Endodermal cell (in vitro differentiated cells): ENCODE data around the gene TLL1. TPM values are rescaled to one million over a fixed set of nuclear protein-coding genes. Genes with fewer than 3 reads are reported as not detected.

Experiments used
- DNase-seq: peaks from one replicate; pipeline ENCODE4 v3.0.0-alpha.2; 2017
- H3K27ac ChIP-seq: 2 replicates; pipeline ENCODE4 v1.5.1; 2013; ENCODE audit warnings: mild to moderate bottlenecking, low read depth, low read length, moderate library complexity
- H3K27me3 ChIP-seq: 2 replicates; pipeline ENCODE4 v1.6.1; 2013; ENCODE audit warnings: mild to moderate bottlenecking, low read length, moderate library complexity; ENCODE audit not compliant: insufficient read depth, control insufficient read depth, poor library complexity, severe bottlenecking
- H3K36me3 ChIP-seq: 2 replicates; pipeline ENCODE4 v1.7.0; 2013; ENCODE audit warnings: mild to moderate bottlenecking, low read length, moderate library complexity; ENCODE audit not compliant: control insufficient read depth, insufficient read depth
- H3K4me1 ChIP-seq: one replicate; pipeline ENCODE4 v1.7.0; 2013; ENCODE audit warnings: low read length; ENCODE audit not compliant: control insufficient read depth, insufficient read depth
- H3K4me3 ChIP-seq: 2 replicates; pipeline ENCODE4 v1.5.1; 2013; ENCODE audit warnings: mild to moderate bottlenecking, low read length, moderate library complexity
- H3K9ac ChIP-seq: 2 replicates; pipeline ENCODE4 v1.6.1; 2013; ENCODE audit warnings: mild to moderate bottlenecking, low read length, moderate library complexity; ENCODE audit not compliant: poor library complexity, severe bottlenecking; ENCODE audit errors: extremely low read depth
- H3K9me3 ChIP-seq: 2 replicates; pipeline ENCODE4 v1.6.1; 2013; ENCODE audit warnings: mild to moderate bottlenecking, low read length, moderate library complexity; ENCODE audit not compliant: control insufficient read depth
- H3K27ac Mint-ChIP-seq: 2 replicates; pipeline ENCODE4 v1.8.0; 2020; ENCODE audit warnings: mixed read lengths
- H3K27me3 Mint-ChIP-seq: 2 replicates; pipeline ENCODE4 v1.8.0; 2021; ENCODE audit warnings: mild to moderate bottlenecking, mixed read lengths; ENCODE audit not compliant: insufficient read depth
- H3K36me3 Mint-ChIP-seq: 2 replicates; pipeline ENCODE4 v1.8.0; 2020; ENCODE audit warnings: low read depth, mixed read lengths
- H3K4me1 Mint-ChIP-seq: 2 replicates; pipeline ENCODE4 v1.8.0; 2020; ENCODE audit warnings: mixed read lengths
- H3K4me3 Mint-ChIP-seq: 2 replicates; pipeline ENCODE4 v1.8.0; 2020; ENCODE audit warnings: mild to moderate bottlenecking, moderate library complexity, mixed read lengths
- H3K9me3 Mint-ChIP-seq: 2 replicates; pipeline ENCODE4 v1.8.0; 2020; ENCODE audit warnings: mild to moderate bottlenecking, mixed read lengths
- CTCF ChIP-seq: fragments of 200-600 bp; sonication (generic); conservative IDR thresholded peaks from 2 replicates; pipeline ENCODE4 v1.5.0; 2021; ENCODE audit warnings: antibody characterized with exemption, mild to moderate bottlenecking
- WGBS, 2 experiments: methylation state at CpG; one replicate each; pipeline versions ENCODE4 v1.1.5 to v1.1.7; 2013; ENCODE audit warnings: missing lambda C conversion rate in 2 of 2, mixed read lengths in 1 of 2; ENCODE audit not compliant: insufficient coverage in 1 of 2, insufficient read length in 1 of 2; 5-methylcytosine and 5-hydroxymethylcytosine counted together
- total RNA-seq, 2 donors: library from RNA; stranded (reverse); fragmentation: NEBNext Ultra II Directional in 1 of 2; extraction: Animal tissue kit (Norgen Biotek cat#: 25700) in 1 of 2; gene quantifications; 2 replicates in 1 of 2; 3 replicates in 1 of 2; pipeline ENCODE4 v1.2.1, GENCODE V29; 2021

TLL1 gene
- total RNA-seq, 2 donors from 2014 or later, result 0.18 to 3.8 TPM

- Histone ChIP-seq H3K36me3 (no peaks in the 10 kb centered on the region), H3K27ac (no peak overlapping the region), H3K27me3 (no peaks in the 10 kb centered on the region), H3K9ac (no peak overlapping the region), H3K4me3 (no peak overlapping the region), H3K4me1 (no peaks in the 10 kb centered on the region), H3K9me3 (no peaks in the 10 kb centered on the region)
- Mint-ChIP-seq H3K27me3 (no peaks in the 10 kb centered on the region), H3K4me3 (no peak overlapping the region), H3K36me3 (no peaks in the 10 kb centered on the region), H3K27ac (no peak overlapping the region), H3K9me3 (no peaks in the 10 kb centered on the region), H3K4me1 (peaks cover 6% of the 10 kb centered on the region)
- 95 to 100% methylated on average over 2 of the region's 2 CpGs for WGBS, 2 experiments
- no peak for DNase-seq
- TF ChIP-seq CTCF, result no peak
These were observed 36.9 kb downstream of the TLL1 start for GRCh38 chr4:165909947-165910346.

- H3K9me3 ChIP-seq, result no peaks in the 10 kb centered on the region
- no peaks in the 10 kb centered on the region for H3K36me3 Mint-ChIP-seq
These were observed 42.2 kb downstream of the TLL1 start for GRCh38 chr4:165915215-165915614.

GRCh38 chr4:165921546-165921945 lies 48.5 kb downstream of the TLL1 start:
- no peak for DNase-seq
- Mint-ChIP-seq H3K27me3 (no peaks in the 10 kb centered on the region), H3K4me3 (no peak overlapping the region), H3K36me3 (no peaks in the 10 kb centered on the region), H3K4me1 (no peaks in the 10 kb centered on the region), H3K27ac (no peak overlapping the region), H3K9me3 (no peaks in the 10 kb centered on the region)
- Histone ChIP-seq H3K4me1 (no peaks in the 10 kb centered on the region), H3K27ac (no peak overlapping the region), H3K36me3 (no peaks in the 10 kb centered on the region), H3K4me3 (no peak overlapping the region), H3K9me3 (no peaks in the 10 kb centered on the region), H3K27me3 (no peaks in the 10 kb centered on the region), H3K9ac (no peak overlapping the region)
- TF ChIP-seq CTCF, result no peak
- WGBS, 2 experiments, result 75 to 94% methylated on average over 3 of the region's 3 CpGs

More at GRCh38 chr4:165915215-165915614, 42.2 kb downstream of the TLL1 start:
- WGBS, 2 experiments, result 86 to 100% methylated on average over 2 to 3 of the region's 3 CpGs
- Histone ChIP-seq H3K36me3 (no peaks in the 10 kb centered on the region), H3K9ac (no peak overlapping the region), H3K27ac (no peak overlapping the region), H3K4me3 (no peak overlapping the region), H3K27me3 (no peaks in the 10 kb centered on the region), H3K4me1 (no peaks in the 10 kb centered on the region)
- H3K27me3 Mint-ChIP-seq, result no peaks in the 10 kb centered on the region
- no peak overlapping the region for H3K4me3 Mint-ChIP-seq
- peaks cover 7% of the 10 kb centered on the region for H3K4me1 Mint-ChIP-seq
- H3K27ac Mint-ChIP-seq, result no peak overlapping the region
- no peaks in the 10 kb centered on the region for H3K9me3 Mint-ChIP-seq
- no peak for DNase-seq
- no peak for TF ChIP-seq CTCF
